HEK293T (cell line): ENCODE results near the gene ZNF532.

ENCODE experiments used
- ARNT ChIP-seq: fragments of 450-650 bp; IDR thresholded peaks from 2 replicates; pipeline ENCODE4 v1.6.1; 2017; ENCODE audit warnings: mild to moderate bottlenecking
- BHLHE40 ChIP-seq: fragments of 450-650 bp; IDR thresholded peaks from 2 replicates; pipeline ENCODE4 v1.6.1; 2016; ENCODE audit warnings: mild to moderate bottlenecking, moderate library complexity, borderline replicate concordance
- CTBP1 ChIP-seq: fragments of 450-650 bp; IDR thresholded peaks from 2 replicates; pipeline ENCODE4 v1.6.1; 2016; ENCODE audit warnings: borderline replicate concordance
- ELF4 ChIP-seq: fragments of 450-650 bp; IDR thresholded peaks from 2 replicates; pipeline ENCODE4 v1.6.1; 2017; ENCODE audit warnings: antibody characterized with exemption
- FOXA1 ChIP-seq: fragments of 450-650 bp; IDR thresholded peaks from 2 replicates; pipeline ENCODE4 v1.6.1; 2016; ENCODE audit warnings: mild to moderate bottlenecking
- FOXK2 ChIP-seq: fragments of 450-650 bp; IDR thresholded peaks from 2 replicates; pipeline ENCODE4 v1.6.1; 2016; ENCODE audit warnings: mild to moderate bottlenecking
- FOXM1 ChIP-seq: fragments of 450-650 bp; IDR thresholded peaks from 2 replicates; pipeline ENCODE4 v1.6.1; 2017; ENCODE audit warnings: mild to moderate bottlenecking, borderline replicate concordance
- HDGF ChIP-seq: fragments of 450-650 bp; IDR thresholded peaks from 2 replicates; pipeline ENCODE4 v1.6.1; 2017; ENCODE audit warnings: antibody characterized with exemption, borderline replicate concordance
- SP1 ChIP-seq: fragments of 450-650 bp; IDR thresholded peaks from 2 replicates; pipeline ENCODE4 v1.6.1; 2017
- SUZ12 ChIP-seq: fragments of 450-650 bp; IDR thresholded peaks from 2 replicates; pipeline ENCODE4 v1.6.1; 2016; ENCODE audit warnings: mild to moderate bottlenecking
- TARDBP ChIP-seq: fragments of 450-650 bp; IDR thresholded peaks from 2 replicates; pipeline ENCODE4 v1.6.1; 2016
- ZNF384 ChIP-seq: fragments of 450-650 bp; IDR thresholded peaks from 2 replicates; pipeline ENCODE4 v1.6.1; 2016
- TF ChIP-seq, protein P1 (sequence below): fragments of 450-650 bp; IDR thresholded peaks from 2 replicates; pipeline ENCODE4 v1.6.1; 2016

GRCh38 chr18:59013744-59014143 lies 149.1 kb downstream of the ZNF532 start:
- TF ChIP-seq FOXM1 (no peak), ZNF384 (no peak), CTBP1 (no peak), SUZ12 (no peak), FOXA1 (no peak), TARDBP (no peak), FOXK2 (no peak), SP1 (no peak), BHLHE40 (no peak), HDGF (no peak), ELF4 (no peak), ARNT (no peak)
- TF ChIP-seq, protein P1, sequence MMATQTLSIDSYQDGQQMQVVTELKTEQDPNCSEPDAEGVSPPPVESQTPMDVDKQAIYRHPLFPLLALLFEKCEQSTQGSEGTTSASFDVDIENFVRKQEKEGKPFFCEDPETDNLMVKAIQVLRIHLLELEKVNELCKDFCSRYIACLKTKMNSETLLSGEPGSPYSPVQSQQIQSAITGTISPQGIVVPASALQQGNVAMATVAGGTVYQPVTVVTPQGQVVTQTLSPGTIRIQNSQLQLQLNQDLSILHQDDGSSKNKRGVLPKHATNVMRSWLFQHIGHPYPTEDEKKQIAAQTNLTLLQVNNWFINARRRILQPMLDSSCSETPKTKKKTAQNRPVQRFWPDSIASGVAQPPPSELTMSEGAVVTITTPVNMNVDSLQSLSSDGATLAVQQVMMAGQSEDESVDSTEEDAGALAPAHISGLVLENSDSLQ, result no peak
